Measurements from ENCODE around the gene ARHGAP23. TPM values are rescaled to one million over a fixed set of nuclear protein-coding genes. Genes with fewer than 3 reads are reported as not detected.
A peak's percentile ranks its signal among the peaks of the same experiment; 100 is the strongest.
"Not testable (repeated sequence)": the region's sequence is repeated elsewhere in the genome, so short reads cannot be mapped to it uniquely, and the experiment has no call there.

The ARHGAP23 gene
- total and polyA plus RNA-seq, 10 donors: 7.5 to 250 (median 67.0) TPM

DNA sequence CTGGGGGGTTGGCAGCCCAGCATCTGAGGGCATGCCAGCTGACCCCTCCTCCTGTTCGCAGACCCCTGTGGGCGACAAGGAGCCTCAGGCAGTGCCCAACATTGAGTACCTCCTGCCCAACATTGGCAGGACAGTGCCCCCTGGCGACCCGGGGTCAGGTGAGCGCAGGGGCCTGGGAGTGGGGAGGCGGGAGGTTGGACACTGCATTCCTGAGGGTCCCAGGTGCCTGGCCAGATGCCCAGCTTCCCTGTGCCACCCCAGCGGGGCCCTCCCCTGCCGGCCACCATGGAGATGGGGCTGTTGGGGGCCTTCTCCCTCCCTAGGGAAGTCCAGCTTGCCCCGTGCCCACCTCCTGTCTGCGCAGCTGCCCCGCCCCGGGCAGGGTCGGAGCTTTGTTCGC lies 70.1 kb downstream of the ARHGAP23 start:
- whole genome bisulfite sequencing, 5 donors: 81 to 93% (median 91%) methylated on average over 12 to 14 of the region's 14 CpGs
- DNase-seq: no peak
- Histone ChIP-seq H3K4me1 (no peaks in the 10 kb centered on the region), H3K9me3 (peaks cover 0 to 5% (median 0%) of the 10 kb centered on the region in 8 donors), H3K36me3 (peaks cover 0 to 97% (median 26%) of the 10 kb centered on the region in 6 donors), H3K4me3 (no peak overlapping the region), H3K27ac (no peak overlapping the region), H3K27me3 (replicated peaks in 1 of 7) (no peaks in the 10 kb centered on the region)
- TF ChIP-seq, protein P1, sequence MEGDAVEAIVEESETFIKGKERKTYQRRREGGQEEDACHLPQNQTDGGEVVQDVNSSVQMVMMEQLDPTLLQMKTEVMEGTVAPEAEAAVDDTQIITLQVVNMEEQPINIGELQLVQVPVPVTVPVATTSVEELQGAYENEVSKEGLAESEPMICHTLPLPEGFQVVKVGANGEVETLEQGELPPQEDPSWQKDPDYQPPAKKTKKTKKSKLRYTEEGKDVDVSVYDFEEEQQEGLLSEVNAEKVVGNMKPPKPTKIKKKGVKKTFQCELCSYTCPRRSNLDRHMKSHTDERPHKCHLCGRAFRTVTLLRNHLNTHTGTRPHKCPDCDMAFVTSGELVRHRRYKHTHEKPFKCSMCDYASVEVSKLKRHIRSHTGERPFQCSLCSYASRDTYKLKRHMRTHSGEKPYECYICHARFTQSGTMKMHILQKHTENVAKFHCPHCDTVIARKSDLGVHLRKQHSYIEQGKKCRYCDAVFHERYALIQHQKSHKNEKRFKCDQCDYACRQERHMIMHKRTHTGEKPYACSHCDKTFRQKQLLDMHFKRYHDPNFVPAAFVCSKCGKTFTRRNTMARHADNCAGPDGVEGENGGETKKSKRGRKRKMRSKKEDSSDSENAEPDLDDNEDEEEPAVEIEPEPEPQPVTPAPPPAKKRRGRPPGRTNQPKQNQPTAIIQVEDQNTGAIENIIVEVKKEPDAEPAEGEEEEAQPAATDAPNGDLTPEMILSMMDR (IDR thresholded peaks at IDR 0.05 in 8 of 11, conservative IDR thresholded peaks at IDR 0.05 in 3 of 11): no peak
- TF ChIP-seq POLR2AphosphoS5 (IDR thresholded peaks at IDR 0.05): peak in 1 of 3 donors; percentile 19
- no peak for TF ChIP-seq POLR2A (IDR thresholded peaks at IDR 0.05)
- intact Hi-C loops (cut with DNase I; ENCODE audit: low total_unique reads): loop anchor here (10.0 kb wide), 1 partner anchor 166 kb away; no protein-coding TSS in a partner anchor

DNA sequence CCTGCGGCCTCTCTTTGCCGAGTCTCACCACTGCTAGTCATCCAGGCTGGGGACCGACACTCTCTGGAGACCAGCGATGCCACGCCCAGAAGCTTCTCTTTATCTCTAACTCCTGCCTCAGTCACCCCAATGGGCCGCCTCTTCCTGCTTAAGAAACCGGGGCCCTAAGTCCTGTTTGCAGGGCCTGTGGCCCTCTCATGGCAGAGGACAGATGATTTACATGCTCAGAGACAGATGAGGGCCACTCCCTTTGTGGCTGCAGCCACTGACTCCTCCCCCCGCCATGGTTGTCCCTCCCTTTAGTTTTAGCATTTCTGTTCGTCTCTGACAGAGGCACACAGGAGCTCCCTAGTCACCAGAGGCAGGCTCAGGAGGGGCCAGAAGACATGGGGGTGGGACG lies 71.0 kb downstream of the ARHGAP23 start:
- H3K4me3 ChIP-seq: not testable (repeated sequence)

DNA sequence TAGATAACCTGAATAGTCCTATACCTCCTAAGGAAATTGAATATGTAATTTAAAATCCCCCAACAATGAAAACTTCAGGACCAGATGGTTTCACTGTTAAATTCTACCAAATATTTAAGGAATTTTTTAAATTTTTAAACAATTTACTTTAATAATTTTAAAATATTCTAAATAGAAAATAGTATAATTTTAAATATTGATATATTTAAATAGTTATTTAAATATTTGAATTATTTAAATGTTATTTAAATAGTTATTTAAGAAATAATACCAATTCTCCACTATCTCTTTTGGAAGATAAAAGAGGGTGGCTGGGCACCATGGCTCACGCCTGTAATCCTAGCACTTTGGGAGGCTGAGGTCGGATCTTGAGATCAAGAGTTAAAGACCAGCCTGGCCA lies 73.5 kb downstream of the ARHGAP23 start:
- DNase-seq; H3K4me1 ChIP-seq; H3K9me3 ChIP-seq; H3K27me3 ChIP-seq (replicated peaks in 1 of 7); H3K4me3 ChIP-seq; H3K27ac ChIP-seq; intact Hi-C loops (cut with DNase I; ENCODE audit: low total_unique reads): not testable (repeated sequence)
- H3K36me3 ChIP-seq: peaks cover 0 to 95% (median 21%) of the 10 kb centered on the region in 6 donors
- 89 to 100% (median 97%) methylated on average over 2 of the region's 2 CpGs for WGBS, 5 donors

More for the DNA sequence above, 71.0 kb downstream of the ARHGAP23 start:
- H3K27ac ChIP-seq; H3K4me1 ChIP-seq; H3K9me3 ChIP-seq; H3K27me3 ChIP-seq (replicated peaks in 1 of 7); DNase-seq: not testable (repeated sequence)
- 84 to 92% (median 89%) methylated on average over 9 to 10 of the region's 10 CpGs for WGBS, 5 donors
- peaks cover 0 to 97% (median 21%) of the 10 kb centered on the region in 6 donors for H3K36me3 ChIP-seq
- intact Hi-C loops (cut with DNase I; ENCODE audit: low total_unique reads): loop anchor here (10.0 kb wide), 1 partner anchor 166 kb away; no protein-coding TSS in a partner anchor

DNA sequence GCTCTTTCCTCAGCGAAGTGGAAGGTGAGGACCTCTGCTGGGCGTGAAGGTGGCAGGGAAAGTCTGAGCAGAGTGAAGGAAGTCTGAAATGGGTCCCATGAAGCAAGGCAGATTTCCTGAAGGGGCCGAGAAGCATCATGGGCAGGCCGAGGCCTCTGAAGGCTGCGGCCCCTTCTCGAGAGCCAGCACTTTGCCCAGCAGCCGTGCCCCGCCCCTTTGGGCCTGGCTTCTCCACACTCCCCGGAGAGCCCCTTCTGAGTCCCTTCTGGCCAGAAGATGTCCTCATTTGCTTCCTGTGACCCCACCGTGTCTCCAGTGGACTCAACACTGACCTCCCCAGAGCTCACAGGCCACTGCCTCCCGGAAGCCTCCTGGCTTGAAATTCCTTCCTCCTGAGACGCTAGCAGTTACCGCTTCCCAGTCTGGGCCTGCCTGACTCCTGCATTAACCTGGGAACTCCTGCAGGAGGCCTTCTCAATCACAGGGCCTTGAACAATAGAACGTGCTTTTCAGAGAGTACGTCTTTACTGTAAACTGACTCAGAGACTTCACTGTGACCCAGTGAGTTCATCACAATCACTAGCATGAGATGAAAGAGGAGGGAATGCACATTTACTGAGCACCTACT lies 75.1 kb downstream of the ARHGAP23 start:
- H3K4me1 ChIP-seq: peaks cover 0 to 26% (median 12%) of the 10 kb centered on the region in 6 donors
- H3K27me3 ChIP-seq (replicated peaks in 1 of 7); H3K27ac ChIP-seq; H3K9me3 ChIP-seq; DNase-seq; H3K4me3 ChIP-seq; intact Hi-C loops (cut with DNase I; ENCODE audit: low total_unique reads): not testable (repeated sequence)
- WGBS, 5 donors: 72 to 91% (median 86%) methylated on average over 12 to 15 of the region's 15 CpGs
- H3K36me3 ChIP-seq: peaks cover 0 to 93% (median 13%) of the 10 kb centered on the region in 6 donors
- peak in 1 of 3 donors; percentile 36 for TF ChIP-seq POLR2AphosphoS5 (IDR thresholded peaks at IDR 0.05)

DNA sequence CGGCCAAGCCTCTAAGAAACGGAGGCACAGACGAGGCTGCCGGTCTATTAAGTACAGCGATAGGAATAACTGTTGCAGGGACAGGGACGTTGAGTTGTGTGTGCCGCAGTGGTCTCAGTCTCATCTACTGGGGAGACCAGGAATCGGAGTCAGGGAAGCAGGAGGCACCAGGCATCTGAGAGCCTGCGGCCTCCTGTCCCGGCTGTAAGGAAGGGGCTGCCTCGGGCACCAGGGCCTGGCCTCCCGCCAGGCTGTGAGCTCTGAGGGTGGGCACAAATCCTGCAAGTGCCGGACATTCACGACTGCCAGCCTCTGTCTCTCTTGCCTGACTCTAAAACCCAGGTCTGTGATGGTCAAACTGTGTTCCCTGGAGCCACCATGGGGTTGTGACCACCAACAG lies 76.0 kb downstream of the ARHGAP23 start:
- Histone ChIP-seq H3K4me1 (peaks cover 0 to 32% (median 14%) of the 10 kb centered on the region in 6 donors), H3K9me3 (no peaks in the 10 kb centered on the region), H3K36me3 (peaks cover 0 to 90% (median 10%) of the 10 kb centered on the region in 6 donors), H3K27me3 (replicated peaks in 1 of 7) (peaks cover 0 to 11% (median under 1%) of the 10 kb centered on the region in 7 donors), H3K27ac (no peak overlapping the region), H3K4me3 (no peak overlapping the region)
- TF ChIP-seq, protein P1 (IDR thresholded peaks at IDR 0.05 in 8 of 11, conservative IDR thresholded peaks at IDR 0.05 in 3 of 11): no peak
- TF ChIP-seq POLR2AphosphoS5 (IDR thresholded peaks at IDR 0.05): no peak
- no peak for TF ChIP-seq POLR2A (IDR thresholded peaks at IDR 0.05)
- intact Hi-C loops (cut with DNase I; ENCODE audit: low total_unique reads): no loop called here
- WGBS, 5 donors: 72 to 93% (median 92%) methylated on average over 8 to 14 of the region's 14 CpGs
- DNase-seq: no peak
